GM21367 (cell line): ENCODE results near the gene SLC23A2.

Experiments
- ATAC-seq: cut with Tn5 transposase; IDR thresholded peaks from one replicate; pipeline ENCODE4 v1.9.1; 2021; ENCODE audit not compliant: unreplicated experiment

Gene SLC23A2

DNA sequence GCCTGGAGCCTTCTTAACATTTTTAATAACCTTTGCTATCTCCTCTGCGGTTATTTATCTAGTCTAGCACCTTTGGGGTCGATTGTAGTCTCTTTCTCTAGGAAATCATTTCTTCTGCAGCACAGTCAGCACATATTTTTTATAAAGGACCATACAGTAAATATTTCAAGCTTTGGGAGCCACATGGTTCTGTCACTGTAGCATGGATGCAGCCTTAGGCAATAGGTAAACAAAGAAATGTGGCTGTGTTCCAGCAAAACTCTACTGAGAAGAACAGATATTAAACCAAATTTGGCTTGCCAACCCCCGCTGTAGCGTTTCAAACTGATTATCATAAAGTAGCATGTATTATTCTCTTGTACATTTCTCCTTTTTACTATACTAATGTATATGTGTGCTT lies 95.7 kb downstream of the SLC23A2 start:
- no peak for ATAC-seq

- ATAC-seq = no peak
Measured at GRCh38 chr20:4905195-4905594, 96.1 kb downstream of the SLC23A2 start.

DNA sequence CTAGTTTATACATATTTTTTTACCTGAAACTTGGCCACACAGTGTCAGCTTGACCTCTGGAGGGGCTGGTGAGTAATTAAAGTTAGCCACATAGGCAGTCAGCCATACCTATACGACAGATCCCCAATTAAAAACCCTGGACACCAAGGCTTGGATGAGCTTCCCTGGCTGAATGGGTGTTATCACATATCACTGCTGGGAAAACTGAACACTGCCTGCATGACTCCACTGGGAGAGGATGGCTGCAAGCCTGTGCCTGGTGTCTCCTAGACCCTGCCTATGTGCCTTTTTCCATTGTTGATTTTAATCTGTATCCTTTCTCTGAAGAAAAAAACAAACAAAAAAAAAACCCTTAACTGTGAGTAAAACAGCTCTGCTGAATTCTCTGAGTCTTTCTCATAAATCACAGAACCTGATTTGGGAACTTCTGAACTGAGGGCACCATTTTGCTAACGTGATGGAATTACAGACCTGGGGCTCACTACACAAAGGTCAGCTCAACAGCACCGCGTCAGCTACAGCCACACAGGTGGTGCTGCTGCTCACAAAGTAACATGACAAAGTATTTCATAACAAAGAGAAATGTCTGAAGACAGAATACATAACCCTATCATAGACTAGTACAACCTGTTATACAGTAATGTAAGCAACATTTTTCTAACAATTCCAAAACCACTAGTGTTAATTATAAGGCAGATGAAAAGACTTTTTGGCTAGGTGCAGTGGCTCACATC lies 97.0 kb downstream of the SLC23A2 start:
- no peak for ATAC-seq

- ATAC-seq = no peak
Measured at GRCh38 chr20:4902788-4903187, 98.5 kb downstream of the SLC23A2 start.

- ATAC-seq = no peak
Measured at GRCh38 chr20:4901031-4901818, 100.1 kb downstream of the SLC23A2 start.

DNA sequence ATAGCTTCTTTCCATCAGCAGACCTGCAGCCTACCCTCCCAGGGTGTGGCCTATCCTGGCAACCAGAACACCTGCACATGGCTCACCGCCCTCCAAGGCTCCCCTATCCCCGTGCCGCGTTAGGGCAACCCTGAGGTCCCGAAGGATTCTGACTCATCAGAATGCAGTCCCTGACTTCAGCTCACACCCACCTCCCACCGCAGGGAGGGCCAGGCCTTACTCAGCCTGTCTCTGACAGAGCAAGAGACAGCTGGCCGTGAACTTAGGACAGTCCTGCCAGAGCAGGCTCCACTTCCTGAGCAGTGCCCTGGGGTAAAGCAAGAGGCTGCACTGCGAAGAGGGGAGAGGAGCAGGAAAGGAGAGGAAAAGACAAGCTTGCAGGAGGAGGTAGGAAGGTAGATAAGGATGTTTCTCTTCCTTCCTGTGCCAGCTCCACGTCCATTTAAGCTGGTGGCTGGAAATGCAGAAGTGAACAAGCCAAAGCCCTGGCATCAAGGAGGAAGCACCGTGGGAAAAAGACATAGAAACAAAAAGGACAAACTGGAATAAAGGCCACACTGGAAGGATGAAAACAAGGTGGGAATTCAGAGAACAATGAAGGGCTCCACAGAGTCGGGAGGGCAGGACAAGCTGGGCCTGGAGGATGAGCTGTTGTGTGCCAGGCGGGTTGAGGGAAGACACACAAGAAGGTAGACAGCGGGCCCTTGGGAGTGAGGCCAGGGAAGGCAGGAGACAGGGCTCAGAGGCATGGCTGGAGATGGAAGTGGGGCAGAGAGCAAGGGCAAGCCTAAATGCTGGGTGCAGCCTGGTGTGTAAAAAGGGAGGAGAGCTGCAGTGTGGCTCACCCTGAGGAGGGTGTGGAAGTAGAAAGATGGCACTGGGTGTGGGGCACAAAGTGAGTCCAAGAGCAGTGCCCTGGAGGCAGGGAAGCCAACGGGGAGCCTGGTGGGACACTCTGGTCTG lies 102.7 kb downstream of the SLC23A2 start:
- no peak for ATAC-seq

GRCh38 chr20:4897600-4897999 lies 103.7 kb downstream of the SLC23A2 start:
- ATAC-seq = no peak

GRCh38 chr20:4896971-4897497 lies 104.3 kb downstream of the SLC23A2 start:
- no peak for ATAC-seq

GRCh38 chr20:4896119-4896702 lies 105.1 kb downstream of the SLC23A2 start:
- ATAC-seq = no peak

- ATAC-seq = no peak
Measured at GRCh38 chr20:4894981-4895381, 106.3 kb downstream of the SLC23A2 start.

DNA sequence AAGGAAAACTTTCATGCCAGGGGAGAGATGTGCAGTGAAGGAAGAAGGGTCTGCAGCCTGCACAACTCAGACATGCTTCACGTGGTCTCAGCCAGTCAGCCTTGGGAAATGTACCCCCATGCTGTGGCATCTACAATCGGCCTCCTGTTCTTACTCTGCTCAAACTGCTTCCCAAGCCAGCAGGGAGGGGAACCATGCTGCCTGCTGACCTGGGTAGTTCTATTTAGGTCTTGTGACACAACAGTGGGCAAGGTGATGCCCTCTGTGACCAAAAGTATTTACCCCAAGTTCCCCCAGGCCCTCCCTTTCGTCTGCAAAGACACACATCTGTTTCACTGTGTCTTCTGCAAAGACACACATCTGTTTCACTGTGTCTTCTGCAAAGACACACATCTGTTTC lies 106.9 kb downstream of the SLC23A2 start:
- ATAC-seq = no peak

- no peak for ATAC-seq
Measured at GRCh38 chr20:4893709-4894108, 107.6 kb downstream of the SLC23A2 start.

DNA sequence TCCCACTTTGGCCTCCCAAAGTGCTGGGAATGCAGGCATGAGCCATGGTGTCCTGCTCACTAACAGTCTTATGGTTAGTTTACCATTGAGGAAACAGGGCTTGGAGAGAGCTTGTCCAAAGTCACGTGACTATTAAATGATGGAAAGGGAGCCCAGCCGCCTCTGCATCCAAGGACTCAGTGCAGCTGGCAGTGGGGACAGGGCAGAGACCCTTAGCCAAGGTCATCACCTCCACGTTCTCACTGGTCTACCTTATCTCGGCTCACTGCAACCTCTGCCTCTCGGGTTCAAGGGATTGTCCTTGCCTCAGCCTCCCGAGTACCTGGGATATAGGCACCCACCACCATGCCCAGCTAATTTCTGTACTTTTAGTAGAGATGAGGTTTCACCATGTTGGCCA lies 109.3 kb downstream of the SLC23A2 start:
- no peak for ATAC-seq

DNA sequence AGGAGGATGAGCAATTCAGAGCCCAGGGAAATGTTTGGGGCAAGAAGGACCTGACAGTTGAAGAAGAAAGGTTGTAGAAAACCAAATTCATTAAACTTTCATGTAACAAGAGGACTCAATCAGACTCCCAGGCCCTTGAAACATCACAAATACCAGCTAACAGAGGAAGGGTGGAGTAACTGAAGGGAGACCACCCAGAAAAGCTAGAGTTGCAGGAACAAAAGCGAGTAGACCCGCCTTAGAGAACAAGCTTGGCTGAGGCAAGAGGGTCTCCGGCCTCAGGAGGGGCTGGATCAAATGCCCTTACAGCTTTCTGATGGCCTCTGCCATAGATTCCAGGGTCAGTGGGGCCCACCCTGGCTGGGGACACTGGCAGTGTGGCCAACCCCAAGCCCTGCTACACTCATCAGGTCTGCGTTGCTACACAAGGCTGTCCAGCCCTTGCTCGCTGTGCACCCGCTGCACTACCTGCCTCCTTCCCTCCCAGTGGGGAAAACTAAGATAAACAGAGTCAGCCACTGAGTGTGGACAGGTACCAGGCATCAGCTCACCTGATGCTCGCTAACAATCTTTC lies 110.0 kb downstream of the SLC23A2 start:
- no peak for ATAC-seq

- no peak for ATAC-seq
Measured at GRCh38 chr20:4889446-4889845, 111.9 kb downstream of the SLC23A2 start.

- no peak for ATAC-seq
Measured at GRCh38 chr20:4887586-4887985, 113.7 kb downstream of the SLC23A2 start.

GRCh38 chr20:4886771-4887527 lies 114.4 kb downstream of the SLC23A2 start:
- ATAC-seq = no peak

GRCh38 chr20:4885877-4886276 lies 115.4 kb downstream of the SLC23A2 start:
- no peak for ATAC-seq

GRCh38 chr20:4883546-4883945 lies 117.8 kb downstream of the SLC23A2 start:
- no peak for ATAC-seq

GRCh38 chr20:4883051-4883450 lies 118.3 kb downstream of the SLC23A2 start:
- ATAC-seq = no peak
